ENCODE results near the gene LYL1. TPM values are rescaled to one million over a fixed set of nuclear protein-coding genes. Genes with fewer than 3 reads are reported as not detected.

The LYL1 gene
- total and polyA plus RNA-seq, 4 donors = 0.35 to 69.7 (median 2.3) TPM

- no peak for TF ChIP-seq EGR1 (IDR thresholded peaks at IDR 0.05; ENCODE audit: low read depth in 2 of 2)
- no peak for TF ChIP-seq ATF3 (IDR thresholded peaks at IDR 0.05)
- TF ChIP-seq CTCF (IDR thresholded peaks at IDR 0.05; ENCODE audit: low read depth, low read length, missing input control) = no peak
- TF ChIP-seq TAF1 (conservative IDR thresholded peaks at IDR 0.05) = no peak
- no peak for TF ChIP-seq FOXA2 (IDR thresholded peaks at IDR 0.05)
- no peak for TF ChIP-seq HNF4A (conservative IDR thresholded peaks at IDR 0.05)
- Histone ChIP-seq H3K27me3 (ENCODE audit: control insufficient read depth in 4 of 4, insufficient read depth in 4 of 4, low read length in 3 of 4) (no peaks in the 10 kb centered on the region), H3K27ac (ENCODE audit: low read depth in 1 of 2, low read length in 2 of 2) (peak overlapping the region in 1 of 2 donors; percentile 53), H3K36me3 (ENCODE audit: control insufficient read depth in 4 of 4, insufficient read depth in 3 of 4, low read depth in 1 of 4, low read length in 3 of 4) (no peaks in the 10 kb centered on the region), H3K4me3 (ENCODE audit: low read depth in 1 of 3, low read length in 3 of 3) (no peak overlapping the region), H3K9me3 (ENCODE audit: control insufficient read depth in 4 of 4, low read length in 3 of 4) (no peaks in the 10 kb centered on the region), H3K4me1 (ENCODE audit: control insufficient read depth in 4 of 4, insufficient read depth in 4 of 4, low read length in 3 of 4) (peaks cover 5 to 58% (median 32%) of the 10 kb centered on the region in 4 donors), H3K9ac (ENCODE audit: low read depth in 1 of 2, low read length in 2 of 2) (no peak overlapping the region)
- 82% methylated on average over 12 of the region's 12 CpGs for WGBS
- DNase-seq (ENCODE audit: low spot score) = no peak
Observed at GRCh38 chr19:13052447-13053175, 50.0 kb downstream of the LYL1 start.

GRCh38 chr19:13051557-13052165 lies 51.0 kb downstream of the LYL1 start:
- 21% methylated on average over 23 of the region's 23 CpGs for WGBS
- Histone ChIP-seq H3K4me1 (ENCODE audit: control insufficient read depth in 4 of 4, insufficient read depth in 4 of 4, low read length in 3 of 4) (peaks cover 5 to 50% (median 26%) of the 10 kb centered on the region in 4 donors), H3K36me3 (ENCODE audit: control insufficient read depth in 4 of 4, insufficient read depth in 3 of 4, low read depth in 1 of 4, low read length in 3 of 4) (no peaks in the 10 kb centered on the region), H3K9ac (ENCODE audit: low read depth in 1 of 2, low read length in 2 of 2) (no peak overlapping the region), H3K9me3 (ENCODE audit: control insufficient read depth in 4 of 4, low read length in 3 of 4) (no peaks in the 10 kb centered on the region), H3K27me3 (ENCODE audit: control insufficient read depth in 4 of 4, insufficient read depth in 4 of 4, low read length in 3 of 4) (no peaks in the 10 kb centered on the region), H3K4me3 (ENCODE audit: low read depth in 1 of 3, low read length in 3 of 3) (no peak overlapping the region), H3K27ac (ENCODE audit: low read depth in 1 of 2, low read length in 2 of 2) (peak overlapping the region in 1 of 2 donors; percentile 25)
- peak; percentile 70 for DNase-seq (ENCODE audit: low spot score)
- peak; percentile 35 to 39 for TF ChIP-seq HNF4A (conservative IDR thresholded peaks at IDR 0.05)
- TF ChIP-seq SP1 (IDR thresholded peaks at IDR 0.05) = peak; percentile 13
- peak; percentile 24 for TF ChIP-seq NR2F2 (IDR thresholded peaks at IDR 0.05)
- TF ChIP-seq RXRA (IDR thresholded peaks at IDR 0.05) = peak; percentile 31 to 32
- TF ChIP-seq GABPA (IDR thresholded peaks at IDR 0.05 in 1 of 2, conservative IDR thresholded peaks at IDR 0.05 in 1 of 2) = no peak
- TF ChIP-seq ATF3 (IDR thresholded peaks at IDR 0.05) = no peak

- 77% methylated on average over 4 of the region's 4 CpGs for WGBS
- no peak overlapping the region for H3K27ac ChIP-seq (ENCODE audit: low read depth in 1 of 2, low read length in 2 of 2)
- no peak overlapping the region for H3K9ac ChIP-seq (ENCODE audit: low read depth in 1 of 2, low read length in 2 of 2)
- peaks cover 5 to 37% (median 24%) of the 10 kb centered on the region in 4 donors for H3K4me1 ChIP-seq (ENCODE audit: control insufficient read depth in 4 of 4, insufficient read depth in 4 of 4, low read length in 3 of 4)
- no peak overlapping the region for H3K4me3 ChIP-seq (ENCODE audit: low read depth in 1 of 3, low read length in 3 of 3)
- H3K36me3 ChIP-seq (ENCODE audit: control insufficient read depth in 4 of 4, insufficient read depth in 3 of 4, low read depth in 1 of 4, low read length in 3 of 4) = peaks cover 0 to 2% (median 0%) of the 10 kb centered on the region in 4 donors
- no peaks in the 10 kb centered on the region for H3K9me3 ChIP-seq (ENCODE audit: control insufficient read depth in 4 of 4, low read length in 3 of 4)
- TF ChIP-seq ZBTB33 (IDR thresholded peaks at IDR 0.05) = no peak
- TF ChIP-seq TAF1 (conservative IDR thresholded peaks at IDR 0.05) = no peak
- no peak for TF ChIP-seq RAD21 (IDR thresholded peaks at IDR 0.05)
- TF ChIP-seq NR2F2 (IDR thresholded peaks at IDR 0.05) = no peak
- TF ChIP-seq EGR1 (IDR thresholded peaks at IDR 0.05; ENCODE audit: low read depth in 2 of 2) = no peak
- H3K27me3 ChIP-seq (ENCODE audit: control insufficient read depth in 4 of 4, insufficient read depth in 4 of 4, low read length in 3 of 4) = no peaks in the 10 kb centered on the region
- DNase-seq (ENCODE audit: low spot score) = no peak
Observed at GRCh38 chr19:13050274-13050673, 52.4 kb downstream of the LYL1 start.
